Fibroblast of pulmonary artery (primary cell): ENCODE measurements around the gene HK1.

Source experiments
- DNase-seq: peaks from one replicate; pipeline ENCODE4 v3.0.0-alpha.2; 2010; ENCODE audit warnings: low read depth
- H3K4me3 ChIP-seq: replicated peaks from 2 replicates; pipeline ENCODE4 v1.5.1; 2011; ENCODE audit warnings: low read depth, mild to moderate bottlenecking, control low read depth, low read length, moderate library complexity
- TF ChIP-seq, protein P1 (sequence below): IDR thresholded peaks from 2 replicates; pipeline ENCODE4 v1.5.1; 2011; ENCODE audit warnings: mild to moderate bottlenecking, control low read depth, low read length, inconsistent platforms; ENCODE audit errors: missing control alignments

The HK1 gene

GRCh38 chr10:69254877-69255276 lies 23.4 kb upstream of the HK1 start:
- no peak overlapping the region for H3K4me3 ChIP-seq
- TF ChIP-seq, protein P1, sequence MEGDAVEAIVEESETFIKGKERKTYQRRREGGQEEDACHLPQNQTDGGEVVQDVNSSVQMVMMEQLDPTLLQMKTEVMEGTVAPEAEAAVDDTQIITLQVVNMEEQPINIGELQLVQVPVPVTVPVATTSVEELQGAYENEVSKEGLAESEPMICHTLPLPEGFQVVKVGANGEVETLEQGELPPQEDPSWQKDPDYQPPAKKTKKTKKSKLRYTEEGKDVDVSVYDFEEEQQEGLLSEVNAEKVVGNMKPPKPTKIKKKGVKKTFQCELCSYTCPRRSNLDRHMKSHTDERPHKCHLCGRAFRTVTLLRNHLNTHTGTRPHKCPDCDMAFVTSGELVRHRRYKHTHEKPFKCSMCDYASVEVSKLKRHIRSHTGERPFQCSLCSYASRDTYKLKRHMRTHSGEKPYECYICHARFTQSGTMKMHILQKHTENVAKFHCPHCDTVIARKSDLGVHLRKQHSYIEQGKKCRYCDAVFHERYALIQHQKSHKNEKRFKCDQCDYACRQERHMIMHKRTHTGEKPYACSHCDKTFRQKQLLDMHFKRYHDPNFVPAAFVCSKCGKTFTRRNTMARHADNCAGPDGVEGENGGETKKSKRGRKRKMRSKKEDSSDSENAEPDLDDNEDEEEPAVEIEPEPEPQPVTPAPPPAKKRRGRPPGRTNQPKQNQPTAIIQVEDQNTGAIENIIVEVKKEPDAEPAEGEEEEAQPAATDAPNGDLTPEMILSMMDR, result no peak
- no peak for DNase-seq

DNA sequence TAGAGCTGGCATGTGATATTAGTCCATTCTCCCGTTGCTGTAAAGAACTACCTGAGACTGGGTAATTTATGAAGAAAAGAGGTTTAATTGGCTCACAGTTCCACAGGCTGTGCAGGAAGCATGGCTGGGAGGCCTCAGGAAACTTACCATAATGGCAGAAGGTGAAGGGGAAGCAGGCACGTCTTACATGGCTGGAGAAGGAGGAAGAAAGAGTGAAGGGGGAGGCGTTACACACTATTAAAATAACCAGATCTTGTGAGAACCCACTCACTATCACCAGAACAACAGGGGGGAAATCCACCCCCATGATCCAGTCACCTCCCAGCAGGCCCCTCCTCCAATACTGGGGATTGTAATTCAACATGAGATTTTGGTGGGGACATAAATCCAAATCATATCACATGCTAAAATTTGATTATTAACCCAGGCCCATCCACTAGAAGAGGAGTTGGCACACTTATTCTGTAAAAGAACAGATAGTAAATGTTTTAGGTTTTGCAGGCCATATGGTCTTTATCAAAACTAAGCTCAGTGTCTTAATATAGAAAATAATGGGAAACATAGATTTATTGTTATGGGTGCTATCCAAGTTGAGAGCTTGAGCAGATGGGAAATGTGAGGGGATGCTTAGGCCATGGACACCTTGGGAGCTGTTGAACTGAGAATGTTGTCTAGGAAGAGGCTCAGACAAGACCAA lies 18.6 kb upstream of the HK1 start:
- TF ChIP-seq, protein P1, result no peak
- DNase-seq, result no peak
- no peak overlapping the region for H3K4me3 ChIP-seq

- DNase-seq, result no peak
- TF ChIP-seq, protein P1, result no peak
- H3K4me3 ChIP-seq, result no peak overlapping the region
Observed at GRCh38 chr10:69261184-69261583, 17.1 kb upstream of the HK1 start.

DNA sequence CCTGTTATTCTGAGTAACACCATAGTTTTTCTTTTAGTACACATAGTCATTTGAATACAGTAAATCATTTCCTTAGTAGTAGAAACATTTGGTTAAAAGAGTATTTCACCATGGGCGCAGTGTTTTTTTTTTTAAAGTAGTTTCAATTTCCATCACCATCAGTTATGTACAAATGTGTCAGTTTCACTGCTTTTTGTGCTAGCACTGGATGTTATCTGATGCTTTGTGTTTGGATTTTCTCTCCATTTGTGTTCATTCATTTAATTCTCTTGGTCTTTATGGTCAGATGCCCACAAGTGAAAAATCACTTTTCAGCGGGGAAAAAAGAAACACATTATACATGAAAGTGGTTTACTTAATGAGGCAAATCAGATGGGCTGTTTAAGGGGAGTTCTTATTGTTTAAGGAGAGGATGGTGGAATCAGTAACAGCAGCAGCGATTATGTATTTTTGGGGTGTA lies 16.0 kb upstream of the HK1 start:
- no peak for DNase-seq
- H3K4me3 ChIP-seq, result no peak overlapping the region
- TF ChIP-seq, protein P1, result no peak

- no peak for DNase-seq
- TF ChIP-seq, protein P1, result no peak
- no peak overlapping the region for H3K4me3 ChIP-seq
Observed at GRCh38 chr10:69265521-69265920, 12.8 kb upstream of the HK1 start.

- no peak for DNase-seq
- TF ChIP-seq, protein P1, result no peak
- no peak overlapping the region for H3K4me3 ChIP-seq
Observed at GRCh38 chr10:69268761-69269416, 9.4 kb upstream of the HK1 start.
